Natural killer cell treated with Interleukin-12 subunit alpha and Interleukin-12 subunit beta and Interleukin-15 and Interleukin-18, amount 100 ng/mL, for 72 hours (primary cell): ENCODE results near the gene PABPN1. TPM values are rescaled to one million over a fixed set of nuclear protein-coding genes. Genes with fewer than 3 reads are reported as not detected.

Experiments
- ATAC-seq, 2 donors: fragments of 150-1000 bp; cut with Tn5 transposase in 1 of 2; sonication (Bioruptor Pico), chemical (Tn5 transposase) in 1 of 2; 2 replicates each; pipeline ENCODE4 v1.10.0; 2021
- DNase-seq: peaks from one replicate; pipeline ENCODE4 v3.0.0; 2022; ENCODE audit warnings: low spot score
- H3K27ac Mint-ChIP-seq, 2 donors: 1 replicate in 1 of 2; 2 replicates in 1 of 2; pipeline ENCODE4 v1.8.0; 2022; ENCODE audit warnings: mixed read lengths in 2 of 2, mild to moderate bottlenecking in 1 of 2, moderate library complexity in 1 of 2
- H3K27me3 Mint-ChIP-seq, 2 donors: 1 replicate in 1 of 2; 2 replicates in 1 of 2; pipeline ENCODE4 v1.8.0; 2022; ENCODE audit warnings: mixed read lengths in 2 of 2
- H3K36me3 Mint-ChIP-seq: one replicate; pipeline ENCODE4 v1.8.0; 2022; ENCODE audit warnings: mixed read lengths
- H3K4me1 Mint-ChIP-seq, 2 donors: 1 replicate in 1 of 2; 2 replicates in 1 of 2; pipeline ENCODE4 v1.8.0; 2022; ENCODE audit warnings: low read depth in 2 of 2, mixed read lengths in 2 of 2, mild to moderate bottlenecking in 1 of 2
- H3K4me3 Mint-ChIP-seq: one replicate; pipeline ENCODE4 v1.8.0; 2022; ENCODE audit warnings: mixed read lengths
- H3K9me3 Mint-ChIP-seq: 2 replicates; pipeline ENCODE4 v1.8.0; 2022; ENCODE audit warnings: mixed read lengths
- total RNA-seq, 2 donors: library from RNA; stranded (reverse); gene quantifications; one replicate each; pipeline ENCODE4 v1.2.3, GENCODE V29; 2022

Gene PABPN1
- total RNA-seq, 2 donors from 2014 or later: 182 to 274 TPM

DNA sequence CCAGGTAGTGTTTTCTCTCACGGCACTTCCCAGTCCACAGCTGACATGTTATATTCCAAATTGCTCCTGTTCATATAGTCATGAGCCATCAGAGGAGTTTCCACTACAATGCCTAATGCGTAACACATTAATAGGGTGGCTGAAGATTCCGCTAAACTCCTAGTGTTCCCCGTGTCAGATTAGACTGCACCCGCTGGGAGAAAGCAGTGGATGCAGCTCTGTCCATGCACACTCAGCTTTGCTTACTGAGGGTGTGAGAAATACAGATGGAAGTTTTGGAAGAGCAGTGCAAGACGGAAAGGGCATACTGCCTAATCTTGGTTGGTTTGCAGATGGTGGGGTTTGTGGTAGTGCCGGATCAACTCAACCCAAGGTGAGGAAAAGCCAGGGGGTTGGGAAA is 24.2 kb upstream of the PABPN1 start:
- Mint-ChIP-seq H3K27ac (no peak overlapping the region), H3K4me3 (no peak overlapping the region), H3K9me3 (no peaks in the 10 kb centered on the region)

DNA sequence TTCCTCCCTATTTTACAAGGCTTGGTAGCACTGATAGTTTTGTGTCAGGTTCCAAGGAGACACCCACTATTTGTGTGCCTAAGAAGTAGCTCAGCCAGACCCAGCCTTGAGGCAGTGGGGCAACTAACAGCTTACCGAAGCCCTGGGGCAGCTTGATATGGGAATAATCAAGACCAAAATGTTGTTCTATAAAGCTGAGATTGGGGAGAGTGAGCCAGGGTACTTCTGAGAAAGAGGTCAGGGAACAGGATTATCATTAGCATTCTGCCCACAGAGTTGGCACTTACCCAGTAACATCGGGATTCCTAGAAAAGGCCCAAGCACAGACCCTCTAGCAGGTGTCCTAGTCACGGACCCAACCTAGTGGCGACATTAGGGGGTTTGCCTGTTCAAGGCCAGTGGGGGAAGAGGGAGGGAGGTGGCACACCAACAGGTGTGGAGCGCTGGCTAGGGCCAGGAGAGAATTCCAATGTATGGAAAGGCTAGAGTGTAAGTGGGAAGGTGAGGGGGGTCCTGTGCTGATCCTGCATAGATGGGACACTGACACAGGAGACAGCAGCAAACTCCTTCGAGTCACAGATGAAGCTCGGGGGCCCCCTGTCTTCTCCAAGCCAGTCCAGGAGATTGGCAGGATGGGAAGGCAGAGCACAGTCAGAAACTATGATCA is 23.5 kb upstream of the PABPN1 start:
- ATAC-seq: no peak
- Mint-ChIP-seq H3K4me3 (no peak overlapping the region), H3K27ac (no peak overlapping the region)

More for the DNA sequence above, 24.2 kb upstream of the PABPN1 start:
- DNase-seq: no peak
- ATAC-seq: no peak
- Mint-ChIP-seq H3K27me3 (no peaks in the 10 kb centered on the region), H3K4me1 (peaks cover 11 to 19% of the 10 kb centered on the region in 2 donors), H3K36me3 (no peaks in the 10 kb centered on the region)

DNA sequence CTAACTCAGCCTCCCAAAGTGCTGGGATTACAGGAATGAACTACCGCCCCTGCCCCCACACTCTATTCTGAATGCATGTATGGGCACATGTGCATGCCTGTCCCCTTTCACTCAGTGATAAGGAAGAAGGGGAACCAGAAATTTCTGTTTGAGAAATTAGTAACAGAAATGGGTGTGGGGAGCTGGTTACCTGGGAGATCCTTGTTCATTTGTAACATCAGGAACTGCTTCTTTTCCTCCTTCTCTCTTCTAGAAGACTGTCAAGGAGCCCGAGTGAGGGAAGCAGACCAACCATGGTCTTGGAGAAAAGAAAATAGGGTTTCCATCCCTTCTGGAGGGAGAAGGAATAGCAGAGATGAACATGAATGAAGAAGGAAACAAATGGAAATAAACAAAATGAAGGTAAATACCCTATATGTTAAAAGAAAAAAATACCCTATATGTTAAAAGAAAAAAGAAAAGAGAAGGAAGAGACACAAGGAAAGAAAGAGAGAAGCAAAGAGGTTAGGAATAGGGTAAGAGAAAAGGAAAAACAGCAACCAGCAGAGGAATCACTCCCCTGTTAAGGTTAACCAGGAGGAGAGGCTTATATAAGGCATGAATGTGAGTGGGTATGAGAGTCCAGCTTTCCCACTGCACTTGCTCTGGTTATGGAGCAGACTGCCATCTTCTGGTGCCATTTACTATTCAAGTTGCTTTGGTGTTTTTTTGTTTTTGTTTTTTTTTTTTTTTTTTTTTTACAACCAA is 21.9 kb upstream of the PABPN1 start:
- peak overlapping the region; percentile 99 for H3K4me3 Mint-ChIP-seq
- DNase-seq: no peak

More for the DNA sequence above, 23.5 kb upstream of the PABPN1 start:
- Mint-ChIP-seq H3K4me1 (peaks cover 14 to 19% of the 10 kb centered on the region in 2 donors), H3K27me3 (no peaks in the 10 kb centered on the region), H3K36me3 (no peaks in the 10 kb centered on the region), H3K9me3 (no peaks in the 10 kb centered on the region)
- no peak for DNase-seq

DNA sequence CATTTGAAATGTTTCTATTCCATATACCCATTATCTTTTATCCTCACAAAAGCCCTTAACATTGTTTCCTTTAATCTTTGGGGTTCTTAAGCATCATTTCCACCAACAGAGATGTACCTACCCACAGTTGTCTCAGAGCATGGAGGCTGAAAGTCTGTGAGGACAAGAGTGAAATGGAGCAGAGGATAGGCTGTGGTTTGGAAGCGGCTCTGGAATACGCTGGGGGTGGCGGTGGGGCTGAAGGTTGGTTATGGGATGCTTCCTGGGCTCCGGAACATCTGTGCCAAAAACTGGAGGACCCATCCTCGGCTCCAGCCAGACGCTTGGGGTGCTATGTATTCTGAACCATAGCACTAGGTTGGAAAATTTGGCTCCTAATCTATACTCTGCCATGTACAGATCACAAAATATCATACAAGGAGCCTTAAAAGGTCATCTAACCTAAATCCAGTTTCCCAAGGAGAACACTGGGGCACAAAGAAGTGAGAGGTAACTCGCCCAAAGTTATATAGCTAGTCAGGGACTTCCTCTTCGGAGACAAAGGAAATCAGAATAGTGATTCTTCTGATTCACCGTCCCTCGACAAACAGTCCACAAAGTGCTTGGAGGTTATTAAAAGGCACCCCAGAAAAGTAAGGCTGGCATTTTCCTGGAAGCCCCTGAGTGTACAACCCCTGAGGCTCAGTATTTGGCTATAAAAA is 21.1 kb upstream of the PABPN1 start:
- Mint-ChIP-seq H3K27me3 (no peaks in the 10 kb centered on the region), H3K9me3 (no peaks in the 10 kb centered on the region), H3K36me3 (no peaks in the 10 kb centered on the region), H3K4me1 (peaks cover 16 to 20% of the 10 kb centered on the region in 2 donors), H3K4me3 (peak overlapping the region; percentile 99), H3K27ac (peak overlapping the region; percentile 96 to 97)
- DNase-seq: no peak
- ATAC-seq: no peak

More for the DNA sequence above, 21.9 kb upstream of the PABPN1 start:
- peak overlapping the region; percentile 96 to 97 for H3K27ac Mint-ChIP-seq
- peaks cover 19% of the 10 kb centered on the region in 2 donors for H3K4me1 Mint-ChIP-seq
- H3K9me3 Mint-ChIP-seq: no peaks in the 10 kb centered on the region
- no peaks in the 10 kb centered on the region for H3K36me3 Mint-ChIP-seq
- no peaks in the 10 kb centered on the region for H3K27me3 Mint-ChIP-seq
- ATAC-seq: no peak

DNA sequence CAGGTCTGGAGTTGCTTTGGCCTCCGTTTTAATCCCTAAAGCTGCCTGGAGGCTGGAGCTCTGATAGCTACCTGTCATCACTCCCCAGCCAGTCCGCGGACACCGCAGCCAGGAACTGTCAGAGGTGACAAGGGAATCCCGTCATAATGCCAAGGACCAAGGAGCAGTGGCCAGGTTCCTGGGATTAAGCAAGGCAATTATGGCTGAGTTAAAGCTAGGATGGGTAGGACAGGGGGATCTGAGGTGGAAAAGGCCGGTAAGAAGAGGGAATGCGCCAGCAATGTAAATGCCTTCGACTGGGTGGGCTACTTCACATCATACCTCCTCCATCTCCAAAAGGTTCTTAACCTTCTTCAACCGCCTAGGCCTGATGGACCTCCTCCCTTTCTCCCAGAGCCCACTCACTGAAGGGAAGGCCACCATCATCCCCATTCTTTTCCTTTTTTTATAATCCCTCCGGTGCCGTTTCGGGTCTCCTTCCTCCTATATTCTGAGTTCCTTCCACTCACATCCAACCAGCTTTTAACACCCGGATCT is 20.5 kb upstream of the PABPN1 start:
- ATAC-seq (no peak), DNase-seq (no peak)
- Mint-ChIP-seq H3K27me3 (no peaks in the 10 kb centered on the region), H3K4me3 (peak overlapping the region; percentile 99), H3K36me3 (no peaks in the 10 kb centered on the region), H3K9me3 (no peaks in the 10 kb centered on the region), H3K27ac (peak overlapping the region; percentile 96 to 97), H3K4me1 (peaks cover 14 to 23% of the 10 kb centered on the region in 2 donors)

DNA sequence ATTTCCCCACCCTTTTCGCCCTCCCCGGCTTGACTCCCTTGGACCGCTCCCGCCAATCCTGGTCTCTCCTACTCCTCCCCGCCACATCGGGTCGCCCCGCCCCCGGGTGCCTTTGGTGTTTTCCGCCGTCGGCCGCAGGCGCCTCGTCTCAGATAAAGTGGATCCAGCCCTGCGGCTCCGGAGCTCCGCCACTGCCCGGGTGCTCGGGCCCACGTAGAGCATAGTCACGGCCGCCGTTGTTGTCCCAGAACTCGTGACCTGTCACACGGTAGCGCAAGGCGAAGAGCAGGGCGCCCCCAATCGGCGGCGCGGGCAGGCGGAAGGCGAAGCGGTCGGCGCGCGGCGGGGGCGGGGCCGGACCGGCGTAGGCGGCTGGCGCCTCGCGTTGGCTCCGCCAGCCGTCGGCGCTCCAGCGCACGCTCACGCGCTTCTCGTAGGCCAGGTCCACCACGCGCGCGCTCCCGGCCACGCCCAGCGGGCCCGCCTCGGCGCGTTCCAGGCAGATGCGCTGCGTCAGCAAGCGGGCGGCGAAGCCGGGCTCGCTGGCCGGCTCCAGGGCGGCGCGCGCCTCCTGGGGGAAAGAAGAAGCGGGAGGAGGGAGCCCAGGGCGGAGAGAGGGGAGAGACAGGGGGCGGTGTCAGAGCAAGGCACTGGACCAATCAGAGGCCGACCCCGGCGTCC is 19.8 kb upstream of the PABPN1 start:
- DNase-seq: peak; percentile 99
- no peaks in the 10 kb centered on the region for H3K27me3 Mint-ChIP-seq
- ATAC-seq: peak; percentile 90 to 91
- no peaks in the 10 kb centered on the region for H3K9me3 Mint-ChIP-seq
- peak overlapping the region; percentile 96 to 97 for H3K27ac Mint-ChIP-seq
- peaks cover 19 to 25% of the 10 kb centered on the region in 2 donors for H3K4me1 Mint-ChIP-seq
- no peaks in the 10 kb centered on the region for H3K36me3 Mint-ChIP-seq
- peak overlapping the region; percentile 99 for H3K4me3 Mint-ChIP-seq

DNA sequence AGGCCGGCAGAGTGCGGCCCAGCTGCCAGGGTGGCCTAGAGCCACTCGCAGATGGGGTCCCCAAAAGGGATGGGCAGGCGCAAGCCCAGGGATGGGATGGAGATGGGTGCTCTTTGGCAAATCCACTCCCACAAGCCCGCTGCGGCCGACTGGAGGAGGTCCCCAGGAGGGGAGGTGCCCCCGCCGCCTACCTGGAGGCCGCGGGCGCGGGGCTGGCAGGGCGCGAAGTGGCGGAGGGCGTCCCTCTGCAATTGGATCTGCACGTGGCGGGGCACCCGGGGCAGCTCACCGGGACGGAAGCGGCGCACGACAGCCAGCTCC is 19.3 kb upstream of the PABPN1 start:
- DNase-seq: no peak
- Mint-ChIP-seq H3K27ac (peak overlapping the region; percentile 96 to 97), H3K4me3 (peak overlapping the region; percentile 99), H3K36me3 (no peaks in the 10 kb centered on the region), H3K4me1 (peaks cover 20 to 25% of the 10 kb centered on the region in 2 donors), H3K27me3 (no peaks in the 10 kb centered on the region), H3K9me3 (no peaks in the 10 kb centered on the region)
- peak; percentile 20 to 26 for ATAC-seq

DNA sequence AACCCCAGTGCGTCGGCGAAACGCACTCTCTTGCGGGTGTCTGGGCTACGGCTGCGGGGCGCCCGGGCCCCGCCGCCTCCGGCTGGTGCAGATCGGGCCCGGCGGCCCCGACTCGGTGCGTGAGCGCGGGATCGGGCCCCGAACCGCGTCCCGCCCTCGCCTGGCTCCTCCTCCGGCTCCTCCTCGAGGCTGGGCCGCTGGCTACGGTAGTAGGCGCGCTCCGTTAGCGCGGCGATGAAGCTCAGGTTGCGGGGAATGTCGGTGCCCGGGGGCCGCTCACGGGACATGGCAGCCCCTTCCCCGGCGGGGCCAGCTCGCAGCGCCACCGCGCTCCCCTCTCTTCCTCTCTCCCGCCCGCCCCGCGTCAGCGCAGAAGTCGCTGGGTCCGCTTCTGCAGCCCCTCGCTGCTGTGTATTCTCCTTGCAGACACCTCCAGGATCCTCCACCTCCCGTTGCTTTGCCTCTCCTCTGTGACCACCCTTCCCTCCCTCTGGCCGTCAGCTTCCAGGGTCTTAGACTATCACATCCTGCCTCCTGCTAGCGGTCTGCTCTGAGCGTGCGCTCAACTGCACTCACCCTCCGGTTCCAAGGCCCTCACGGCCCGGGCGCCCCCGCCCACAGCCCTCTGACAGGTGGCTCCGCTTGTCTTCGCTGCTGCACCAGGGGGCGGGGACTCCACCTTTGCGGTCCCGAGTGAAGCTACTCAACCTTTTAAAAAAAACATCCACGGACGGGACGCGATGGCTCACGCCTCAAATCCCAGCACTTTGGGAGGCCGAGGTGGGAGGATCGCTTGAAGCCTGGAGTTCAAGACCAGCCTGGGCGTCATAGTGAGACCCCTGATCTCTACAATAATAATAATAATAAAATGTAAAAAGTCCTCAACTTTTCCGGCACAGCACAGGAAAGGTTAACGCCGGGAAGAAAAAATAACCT is 18.7 kb upstream of the PABPN1 start, which contains the start of gene PPP1R3E:
PPP1R3E (minus strand) TSS at position 570 of the 936 bp plus-strand sequence; CDS start at position 287, 283 bp downstream.
- Mint-ChIP-seq H3K4me3 (peak within 1 kb of the TSS; percentile 99), H3K27me3 (no peaks in the 10 kb centered on the region), H3K27ac (peak within 1 kb of the TSS; percentile 96 to 97), H3K36me3 (no peaks in the 10 kb centered on the region), H3K4me1 (peaks cover 26 to 31% of the 10 kb centered on the region in 2 donors), H3K9me3 (no peaks in the 10 kb centered on the region)
- DNase-seq (peak; percentile 81), ATAC-seq (peak; percentile 45 to 48)

DNA sequence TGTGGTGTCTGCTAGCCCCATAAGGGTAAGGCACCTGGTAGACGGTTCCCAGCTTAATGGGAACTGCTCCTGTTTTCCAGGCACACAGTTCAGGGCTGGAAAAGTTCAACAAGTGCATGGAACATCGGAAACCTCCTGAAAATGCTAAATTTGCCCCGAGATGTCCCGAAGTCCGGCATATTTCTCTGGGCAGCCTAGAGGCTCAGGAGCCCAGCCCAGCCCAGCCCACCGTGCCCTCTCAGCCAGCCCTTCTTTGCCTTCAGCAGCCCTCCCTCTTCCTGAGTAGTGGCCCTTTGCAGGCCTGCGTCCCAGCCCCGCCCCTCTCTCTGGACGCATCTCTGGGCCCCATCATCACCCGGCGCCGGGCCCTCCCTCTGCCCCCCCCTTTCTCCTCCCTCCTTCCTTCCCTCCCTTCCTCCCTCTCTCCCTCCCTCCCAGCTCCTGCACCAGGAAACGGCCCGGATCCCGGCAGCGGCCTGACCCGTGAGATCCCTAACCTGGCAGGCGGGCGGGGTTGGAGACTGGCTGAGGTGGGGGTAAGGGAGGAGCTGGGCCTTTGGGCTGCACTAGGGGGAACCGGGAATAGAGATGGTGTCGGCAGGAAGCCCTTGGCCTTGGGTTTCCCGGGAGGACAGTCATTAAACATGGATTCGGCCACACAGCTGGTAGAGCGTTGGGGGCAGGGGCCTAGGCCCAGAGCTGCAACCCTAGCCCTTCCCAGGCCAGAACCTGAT is 14.7 kb upstream of the PABPN1 start, which contains the start of gene BCL2L2:
BCL2L2 (plus strand) TSS at position 422 of the 734 bp plus-strand sequence. CDS start 935 bp downstream, outside the sequence.
- no peaks in the 10 kb centered on the region for H3K27me3 Mint-ChIP-seq
- H3K4me3 Mint-ChIP-seq: peak within 1 kb of the TSS; percentile 84
- no peaks in the 10 kb centered on the region for H3K36me3 Mint-ChIP-seq
- peak; percentile 34 to 62 for ATAC-seq
- peak within 1 kb of the TSS; percentile 72 to 94 for H3K27ac Mint-ChIP-seq
- peak; percentile 79 for DNase-seq
- H3K9me3 Mint-ChIP-seq: no peaks in the 10 kb centered on the region
- peaks cover 32 to 42% of the 10 kb centered on the region in 2 donors for H3K4me1 Mint-ChIP-seq

DNA sequence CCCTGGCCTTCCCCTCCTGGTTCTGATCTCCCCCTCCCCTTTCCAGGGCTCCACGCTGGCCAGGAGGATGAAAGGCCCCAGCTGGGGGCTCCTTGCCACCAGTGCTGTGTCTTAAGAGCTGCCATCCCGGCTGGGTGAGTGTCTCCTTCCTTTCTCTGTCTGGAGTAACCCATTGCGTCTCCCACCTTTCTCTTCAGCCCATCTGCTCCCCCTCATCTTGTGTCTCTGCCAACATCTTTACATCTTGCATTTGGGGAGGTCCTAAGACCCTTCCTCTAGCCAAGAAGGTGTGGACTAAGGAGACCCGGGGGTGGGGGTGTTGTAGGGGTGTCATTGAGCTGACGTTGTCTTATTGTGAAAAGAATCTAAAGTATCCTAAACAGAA is 14.1 kb upstream of the PABPN1 start:
- DNase-seq (no peak), ATAC-seq (no peak)
- Mint-ChIP-seq H3K27ac (peak overlapping the region; percentile 72 to 94), H3K27me3 (no peaks in the 10 kb centered on the region), H3K4me3 (peak overlapping the region; percentile 84), H3K4me1 (peaks cover 32 to 39% of the 10 kb centered on the region in 2 donors), H3K36me3 (no peaks in the 10 kb centered on the region), H3K9me3 (no peaks in the 10 kb centered on the region)

DNA sequence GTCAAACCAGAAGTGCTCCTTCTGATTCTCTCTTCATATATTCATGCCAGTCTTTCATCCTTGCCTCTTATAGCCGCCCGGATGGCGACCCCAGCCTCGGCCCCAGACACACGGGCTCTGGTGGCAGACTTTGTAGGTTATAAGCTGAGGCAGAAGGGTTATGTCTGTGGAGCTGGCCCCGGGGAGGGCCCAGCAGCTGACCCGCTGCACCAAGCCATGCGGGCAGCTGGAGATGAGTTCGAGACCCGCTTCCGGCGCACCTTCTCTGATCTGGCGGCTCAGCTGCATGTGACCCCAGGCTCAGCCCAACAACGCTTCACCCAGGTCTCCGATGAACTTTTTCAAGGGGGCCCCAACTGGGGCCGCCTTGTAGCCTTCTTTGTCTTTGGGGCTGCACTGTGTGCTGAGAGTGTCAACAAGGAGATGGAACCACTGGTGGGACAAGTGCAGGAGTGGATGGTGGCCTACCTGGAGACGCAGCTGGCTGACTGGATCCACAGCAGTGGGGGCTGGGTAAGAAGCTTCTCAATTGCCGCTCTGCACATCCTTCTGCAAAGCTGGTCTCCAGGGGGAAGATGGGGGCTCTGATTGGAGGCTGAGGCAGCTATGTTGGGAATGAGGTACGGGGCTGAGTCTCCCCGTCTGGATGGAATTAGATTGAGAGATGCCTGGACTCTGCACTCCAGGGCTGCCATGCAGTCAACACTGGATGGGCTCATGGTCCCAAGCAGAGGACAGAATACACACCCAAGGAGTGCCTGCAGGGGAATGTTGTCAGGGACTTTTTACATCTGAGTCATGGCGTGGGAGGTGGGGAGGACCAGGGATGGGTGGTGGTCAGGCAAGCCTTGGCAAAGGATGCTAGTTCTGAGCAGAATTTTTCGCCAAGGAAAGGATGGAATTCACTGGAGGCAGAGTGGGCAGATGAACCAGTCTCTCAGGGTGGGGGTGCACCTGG is 13.3 kb upstream of the PABPN1 start:
- no peak for ATAC-seq
- no peak for DNase-seq

More for the DNA sequence above, 13.3 kb upstream of the PABPN1 start:
- Mint-ChIP-seq H3K27ac (peak overlapping the region; percentile 72 to 94), H3K4me1 (peaks cover 32 to 35% of the 10 kb centered on the region in 2 donors), H3K27me3 (no peaks in the 10 kb centered on the region), H3K9me3 (no peaks in the 10 kb centered on the region), H3K4me3 (peak overlapping the region; percentile 84), H3K36me3 (no peaks in the 10 kb centered on the region)
